Astrocyte of the cerebellum (primary cell): ENCODE data around the gene ATP6V1D.

Experiments
- DNase-seq: peaks from one replicate; pipeline ENCODE4 v3.0.0-alpha.2; 2011; ENCODE audit warnings: low read depth
- H3K4me3 ChIP-seq: 2 replicates; pipeline ENCODE4 v1.5.1; 2011; ENCODE audit warnings: mild to moderate bottlenecking, low read depth, low read length, moderate library complexity
- CTCF ChIP-seq: IDR thresholded peaks from 2 replicates; pipeline ENCODE4 v1.5.1; 2012; ENCODE audit warnings: low read length, low read depth, moderate library complexity, mild to moderate bottlenecking; ENCODE audit errors: missing control alignments
- in situ Hi-C: cut with HindIII; loops from 2 replicates; pipeline ENCODE4 v1.10.0; 2017; ENCODE audit warnings: low sequenced_read_pairs

ATP6V1D gene

GRCh38 chr14:67389275-67389674, 29.7 kb upstream of the ATP6V1D start:
- no peak for DNase-seq
- in situ Hi-C loops = no loop called here
- no peak for TF ChIP-seq CTCF
- H3K4me3 ChIP-seq = no peak overlapping the region

GRCh38 chr14:67387195-67387594, 27.6 kb upstream of the ATP6V1D start:
- TF ChIP-seq CTCF = no peak
- H3K4me3 ChIP-seq = no peak overlapping the region
- DNase-seq = no peak
- in situ Hi-C loops = no loop called here

DNA sequence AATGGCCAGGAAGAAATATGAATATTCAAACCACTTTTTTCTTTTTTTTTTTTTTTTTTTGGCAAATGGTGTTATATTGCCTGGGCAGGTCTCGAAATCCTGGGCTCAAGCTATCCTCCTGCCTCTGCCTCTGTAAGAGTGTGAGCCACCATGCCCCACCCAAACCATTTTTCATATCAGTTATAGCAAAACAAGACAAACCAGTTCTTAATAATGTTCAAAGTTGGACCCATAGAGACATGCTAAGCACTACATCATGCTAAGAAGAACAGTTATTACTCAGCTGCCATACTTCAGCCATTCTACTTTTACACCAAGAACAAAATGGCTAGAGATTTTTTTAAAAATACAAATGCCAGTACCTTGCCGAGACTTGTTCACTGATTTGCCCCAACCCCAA, 26.0 kb upstream of the ATP6V1D start:
- DNase-seq = no peak
- in situ Hi-C loops = no loop called here
- TF ChIP-seq CTCF = no peak

GRCh38 chr14:67385120-67385519, 25.5 kb upstream of the ATP6V1D start:
- in situ Hi-C loops = no loop called here
- TF ChIP-seq CTCF = no peak
- DNase-seq = no peak

More for the DNA sequence above, 26.0 kb upstream of the ATP6V1D start:
- H3K4me3 ChIP-seq = no peak overlapping the region

GRCh38 chr14:67377916-67378315, 18.3 kb upstream of the ATP6V1D start:
- no peak overlapping the region for H3K4me3 ChIP-seq
- no peak for DNase-seq
- TF ChIP-seq CTCF = no peak
- in situ Hi-C loops = no loop called here

More at GRCh38 chr14:67385120-67385519, 25.5 kb upstream of the ATP6V1D start:
- H3K4me3 ChIP-seq = no peak overlapping the region

DNA sequence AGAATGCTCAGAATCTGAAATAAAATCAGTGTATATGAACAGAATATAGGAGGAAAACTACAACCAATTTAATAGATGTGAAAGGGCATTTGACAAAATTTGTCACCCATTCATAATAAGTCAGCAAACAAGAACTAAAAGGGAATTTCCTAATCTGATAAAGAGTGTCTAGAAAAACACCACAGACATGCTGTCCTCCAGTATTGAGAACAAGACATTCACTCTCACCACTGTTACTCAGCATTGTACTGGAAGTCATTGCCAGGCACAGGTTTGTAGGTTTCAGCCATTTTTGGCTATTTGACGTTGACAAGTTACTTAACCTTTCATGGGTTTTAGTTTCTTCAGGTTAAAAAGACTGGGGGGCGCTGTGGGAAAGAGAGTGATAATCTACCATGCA, 13.7 kb upstream of the ATP6V1D start:
- TF ChIP-seq CTCF = no peak
- H3K4me3 ChIP-seq = no peak overlapping the region
- in situ Hi-C loops = no loop called here
- DNase-seq = no peak

DNA sequence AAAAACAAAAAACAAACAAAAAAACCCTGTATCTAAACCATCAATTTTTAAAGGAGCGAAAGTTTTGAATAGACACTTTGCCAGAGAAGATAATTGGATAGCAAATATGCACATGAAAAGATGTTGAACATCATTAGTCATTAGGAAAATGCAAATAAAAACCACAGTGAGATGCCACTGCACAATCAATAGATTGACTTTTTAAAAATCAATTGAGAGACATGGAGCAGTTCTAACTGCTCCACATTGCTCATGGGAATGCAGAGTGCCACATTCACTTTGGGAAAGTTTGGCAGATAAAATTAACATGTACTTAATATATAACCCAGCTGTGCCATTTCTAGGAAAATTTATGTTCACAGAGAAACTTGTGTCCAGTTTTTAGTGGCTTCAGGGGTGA, 13.2 kb upstream of the ATP6V1D start:
- H3K4me3 ChIP-seq = no peak overlapping the region
- no peak for TF ChIP-seq CTCF
- in situ Hi-C loops = no loop called here
- no peak for DNase-seq
